H9 (cell line): ENCODE results near the gene RNF113B. TPM values are rescaled to one million over a fixed set of nuclear protein-coding genes. Genes with fewer than 3 reads are reported as not detected.
A peak's percentile ranks its signal among the peaks of the same experiment; 100 is the strongest.

ENCODE experiments used
- DNase-seq: peaks from one replicate; pipeline ENCODE4 v3.0.0-alpha.2; 2017
- H2AFZ ChIP-seq: one replicate; pipeline ENCODE4 v1.6.1; 2013; ENCODE audit warnings: mild to moderate bottlenecking, low read length, control low read depth, moderate library complexity
- H2AK5ac ChIP-seq: 2 replicates; pipeline ENCODE4 v1.6.1; 2013; ENCODE audit warnings: low read length, control low read depth, mixed read lengths; ENCODE audit not compliant: insufficient read length
- H2BK120ac ChIP-seq: one replicate; pipeline ENCODE4 v1.6.1; 2013; ENCODE audit warnings: low read depth, mild to moderate bottlenecking, low read length, control low read depth, inconsistent platforms; ENCODE audit not compliant: poor library complexity, severe bottlenecking
- H2BK12ac ChIP-seq: 2 replicates; pipeline ENCODE4 v1.6.1; 2013; ENCODE audit warnings: low read length, control low read depth, mixed read lengths, low read depth; ENCODE audit not compliant: insufficient read length
- H2BK15ac ChIP-seq: 2 replicates; pipeline ENCODE4 v1.6.1; 2013; ENCODE audit warnings: low read depth, low read length, control low read depth
- H2BK20ac ChIP-seq: one replicate; pipeline ENCODE4 v1.6.1; 2013; ENCODE audit warnings: low read depth, mild to moderate bottlenecking, low read length, control low read depth, inconsistent platforms; ENCODE audit not compliant: poor library complexity, severe bottlenecking
- H2BK5ac ChIP-seq: 2 replicates; pipeline ENCODE4 v1.6.1; 2013; ENCODE audit warnings: low read length, control low read depth, mixed read lengths; ENCODE audit not compliant: insufficient read length
- H3K14ac ChIP-seq: 2 replicates; pipeline ENCODE4 v1.6.1; 2013; ENCODE audit warnings: low read length, control low read depth; ENCODE audit not compliant: insufficient read depth
- H3K18ac ChIP-seq: 2 replicates; pipeline ENCODE4 v1.6.1; 2013; ENCODE audit warnings: low read depth, mild to moderate bottlenecking, mixed read lengths, low read length, control low read depth; ENCODE audit not compliant: insufficient read length
- H3K23ac ChIP-seq: 2 replicates; pipeline ENCODE4 v1.6.1; 2013; ENCODE audit warnings: low read length, control low read depth, mixed read lengths, low read depth; ENCODE audit not compliant: insufficient read length
- H3K23me2 ChIP-seq: 2 replicates; pipeline ENCODE4 v1.6.1; 2013; ENCODE audit warnings: low read depth, mild to moderate bottlenecking, mixed read lengths, low read length, control low read depth; ENCODE audit not compliant: insufficient read length, poor library complexity, severe bottlenecking
- H3K27ac ChIP-seq: 2 replicates; pipeline ENCODE4 v1.5.1; 2013; ENCODE audit warnings: low read length, control low read depth, mixed read lengths, low read depth; ENCODE audit not compliant: insufficient read length
- H3K27me3 ChIP-seq: 2 replicates; pipeline ENCODE4 v1.6.1; 2013; ENCODE audit warnings: low read length, control low read depth, inconsistent platforms; ENCODE audit not compliant: insufficient read depth
- H3K4ac ChIP-seq: 2 replicates; pipeline ENCODE4 v1.6.1; 2013; ENCODE audit warnings: low read depth, mild to moderate bottlenecking, control low read depth, inconsistent platforms, low read length, moderate library complexity
- H3K4me1 ChIP-seq: 2 replicates; pipeline ENCODE4 v1.6.1; 2013; ENCODE audit warnings: low read length, control low read depth, inconsistent platforms; ENCODE audit not compliant: insufficient read depth
- H3K4me2 ChIP-seq: 2 replicates; pipeline ENCODE4 v1.6.1; 2013; ENCODE audit warnings: low read length, control low read depth, mixed read lengths; ENCODE audit not compliant: insufficient read length, insufficient read depth
- H3K56ac ChIP-seq: 2 replicates; pipeline ENCODE4 v1.6.1; 2013; ENCODE audit warnings: low read depth, mild to moderate bottlenecking, mixed read lengths, low read length, control low read depth; ENCODE audit not compliant: insufficient read length
- H3K79me1 ChIP-seq: 2 replicates; pipeline ENCODE4 v1.6.1; 2013; ENCODE audit warnings: low read depth, mild to moderate bottlenecking, moderate library complexity, low read length, control low read depth, inconsistent platforms; ENCODE audit not compliant: insufficient read depth, poor library complexity, severe bottlenecking
- H3K79me2 ChIP-seq: 2 replicates; pipeline ENCODE4 v1.6.1; 2013; ENCODE audit warnings: low read length, control low read depth, inconsistent platforms; ENCODE audit not compliant: insufficient read depth
- H3K9ac ChIP-seq: 2 replicates; pipeline ENCODE4 v1.6.1; 2013; ENCODE audit warnings: low read length, control low read depth, mixed read lengths; ENCODE audit not compliant: insufficient read length; ENCODE audit errors: extremely low read depth
- H3K9me3 ChIP-seq: one replicate; pipeline ENCODE4 v1.6.1; 2013; ENCODE audit warnings: low read depth, low read length, inconsistent platforms; ENCODE audit not compliant: control insufficient read depth
- H3T11ph ChIP-seq: one replicate; pipeline ENCODE4 v1.6.1; 2013; ENCODE audit warnings: mild to moderate bottlenecking, low read length, control low read depth, inconsistent platforms
- H4K20me1 ChIP-seq: one replicate; pipeline ENCODE4 v1.6.1; 2013; ENCODE audit not compliant: control insufficient read depth, insufficient read length, insufficient read depth
- H4K5ac ChIP-seq: 2 replicates; pipeline ENCODE4 v1.6.1; 2013; ENCODE audit warnings: low read depth, mild to moderate bottlenecking, mixed read lengths, low read length, control low read depth; ENCODE audit not compliant: insufficient read length
- H4K8ac ChIP-seq: replicated peaks from 2 replicates; pipeline ENCODE4 v1.6.1; 2013; ENCODE audit warnings: low read length, control low read depth, mixed read lengths, low read depth; ENCODE audit not compliant: insufficient read length
- H4K91ac ChIP-seq: 2 replicates; pipeline ENCODE4 v1.6.1; 2013; ENCODE audit warnings: low read depth, mild to moderate bottlenecking, moderate library complexity, mixed read lengths, low read length, control low read depth; ENCODE audit not compliant: insufficient read length
- H3K27ac Mint-ChIP-seq, 3 experiments: 2 replicates in 2 of 3; 3 replicates in 1 of 3; pipeline ENCODE4 v1.8.0; 2020 to 2021; ENCODE audit warnings: mixed read lengths in 3 of 3, mild to moderate bottlenecking in 1 of 3, moderate library complexity in 1 of 3
- H3K27me3 Mint-ChIP-seq: 2 replicates; pipeline ENCODE4 v1.8.0; 2021; ENCODE audit warnings: low read depth, mild to moderate bottlenecking, moderate library complexity, mixed read lengths
- H3K36me3 Mint-ChIP-seq, 3 experiments: 2 replicates in 2 of 3; 3 replicates in 1 of 3; pipeline ENCODE4 v1.8.0; 2020 to 2021; ENCODE audit warnings: low read depth in 3 of 3, mixed read lengths in 3 of 3; ENCODE audit not compliant: insufficient read depth in 1 of 3
- H3K4me1 Mint-ChIP-seq, 2 experiments: 2 replicates each; pipeline ENCODE4 v1.8.0; 2020; ENCODE audit warnings: mixed read lengths in 2 of 2
- H3K4me3 Mint-ChIP-seq, 2 experiments: 2 replicates in 1 of 2; 3 replicates in 1 of 2; pipeline ENCODE4 v1.8.0; 2020 to 2021; ENCODE audit warnings: mild to moderate bottlenecking in 2 of 2, mixed read lengths in 2 of 2, moderate library complexity in 1 of 2
- H3K9me3 Mint-ChIP-seq, 2 experiments: 2 replicates in 1 of 2; 3 replicates in 1 of 2; pipeline ENCODE4 v1.8.0; 2020; ENCODE audit warnings: mild to moderate bottlenecking in 2 of 2, mixed read lengths in 2 of 2, moderate library complexity in 1 of 2
- WGBS: extraction: QIAGEN DNeasy Blood & Tissue Kit; methylation state at CpG from one replicate; pipeline ENCODE4 v1.1.7; 2013; ENCODE audit warnings: missing lambda C conversion rate, low lambda C conversion rate, mixed read lengths; ENCODE audit not compliant: insufficient read length; ENCODE audit errors: extremely low coverage; 5-methylcytosine and 5-hydroxymethylcytosine counted together
- total RNA-seq: library from RNA; stranded (reverse); gene quantifications from 2 replicates; pipeline ENCODE4 v1.2.1, GENCODE V29; 2021
- TF ChIP-seq, protein P1 (sequence below): fragments of 200-600 bp; sonication (generic); conservative IDR thresholded peaks from 3 replicates; pipeline ENCODE4 v1.8.0; 2021; ENCODE audit warnings: antibody characterized with exemption, mild to moderate bottlenecking

The RNF113B gene
- total RNA-seq, 1 experiment from 2014 or later, result not detected

- no peaks in the 10 kb centered on the region for H3K9me3 Mint-ChIP-seq
- TF ChIP-seq, protein P1, sequence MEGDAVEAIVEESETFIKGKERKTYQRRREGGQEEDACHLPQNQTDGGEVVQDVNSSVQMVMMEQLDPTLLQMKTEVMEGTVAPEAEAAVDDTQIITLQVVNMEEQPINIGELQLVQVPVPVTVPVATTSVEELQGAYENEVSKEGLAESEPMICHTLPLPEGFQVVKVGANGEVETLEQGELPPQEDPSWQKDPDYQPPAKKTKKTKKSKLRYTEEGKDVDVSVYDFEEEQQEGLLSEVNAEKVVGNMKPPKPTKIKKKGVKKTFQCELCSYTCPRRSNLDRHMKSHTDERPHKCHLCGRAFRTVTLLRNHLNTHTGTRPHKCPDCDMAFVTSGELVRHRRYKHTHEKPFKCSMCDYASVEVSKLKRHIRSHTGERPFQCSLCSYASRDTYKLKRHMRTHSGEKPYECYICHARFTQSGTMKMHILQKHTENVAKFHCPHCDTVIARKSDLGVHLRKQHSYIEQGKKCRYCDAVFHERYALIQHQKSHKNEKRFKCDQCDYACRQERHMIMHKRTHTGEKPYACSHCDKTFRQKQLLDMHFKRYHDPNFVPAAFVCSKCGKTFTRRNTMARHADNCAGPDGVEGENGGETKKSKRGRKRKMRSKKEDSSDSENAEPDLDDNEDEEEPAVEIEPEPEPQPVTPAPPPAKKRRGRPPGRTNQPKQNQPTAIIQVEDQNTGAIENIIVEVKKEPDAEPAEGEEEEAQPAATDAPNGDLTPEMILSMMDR, result no peak
- no peaks in the 10 kb centered on the region for H3K23me2 ChIP-seq
These were observed 43.3 kb upstream of the RNF113B start for GRCh38 chr13:98220271-98220791.

More at GRCh38 chr13:98220271-98220791, 43.3 kb upstream of the RNF113B start:
- Histone ChIP-seq H3K79me2 (no peaks in the 10 kb centered on the region; the same call in 1 of the 2 replicates), H3K23ac (no peak overlapping the region), H3K4me1 (no peaks in the 10 kb centered on the region), H3K14ac (no peak overlapping the region), H3K27ac (no peak overlapping the region), H2BK12ac (no peak overlapping the region), H2BK20ac (no peak overlapping the region), H4K5ac (no peak overlapping the region), H2AFZ (no peak overlapping the region), H3K18ac (no peak overlapping the region), H4K8ac (no peak overlapping the region), H3K4ac (no peak overlapping the region), H3K9ac (no peak overlapping the region), H3T11ph (no peak overlapping the region), H2BK5ac (no peak overlapping the region), H3K79me1 (peaks cover 1% of the 10 kb centered on the region), H2AK5ac (no peak overlapping the region), H4K91ac (no peak overlapping the region), H4K20me1 (no peaks in the 10 kb centered on the region), H3K27me3 (no peaks in the 10 kb centered on the region), H3K56ac (no peak overlapping the region), H2BK120ac (no peak overlapping the region), H3K9me3 (no peaks in the 10 kb centered on the region), H2BK15ac (no peak overlapping the region), H3K4me2 (no peak overlapping the region)
- peaks cover 3 to 20% (median 10%) of the 10 kb centered on the region in 3 experiments; a peak in 6 of 7 replicates for H3K36me3 Mint-ChIP-seq
- no peak overlapping the region for H3K4me3 Mint-ChIP-seq
- no peaks in the 10 kb centered on the region for H3K27me3 Mint-ChIP-seq
- no peak for DNase-seq
- no CpG with 5 or more reads among the region's 4 CpGs for WGBS
- H3K27ac Mint-ChIP-seq, result peak overlapping the region in 2 of 3 experiments; percentile 37 to 85; a peak in 4 of 7 replicates
- peaks cover 24 to 29% of the 10 kb centered on the region in 2 experiments for H3K4me1 Mint-ChIP-seq
